ENCODE data around the gene LRFN5. TPM values are rescaled to one million over a fixed set of nuclear protein-coding genes. Genes with fewer than 3 reads are reported as not detected.

The LRFN5 gene
- total RNA-seq, 4 donors from 2014 or later = 0.32 to 1.1 (median 0.49) TPM

- Histone ChIP-seq H3K36me3 (no peaks in the 10 kb centered on the region), H3K4me1 (peaks cover 44% of the 10 kb centered on the region), H3K4me3 (peak overlapping the region; percentile 75), H3K27ac (peak overlapping the region; percentile 77), H3K27me3 (peaks cover 62% of the 10 kb centered on the region), H3K9me3 (no peaks in the 10 kb centered on the region)
- no peak for TF ChIP-seq POLR2AphosphoS5 (IDR thresholded peaks at IDR 0.05)
- WGBS = 3% methylated on average over 7 of the region's 7 CpGs
- DNase-seq (ENCODE audit: low spot score in 2 of 2) = no peak
Measured at GRCh38 chr14:41606282-41606531, 469 bp upstream of the LRFN5 start.

- Histone ChIP-seq H3K4me1 (peaks cover 44% of the 10 kb centered on the region), H3K27ac (no peak overlapping the region), H3K36me3 (no peaks in the 10 kb centered on the region), H3K27me3 (peaks cover 62% of the 10 kb centered on the region), H3K4me3 (peak overlapping the region; percentile 75), H3K9me3 (no peaks in the 10 kb centered on the region)
- under 1% methylated on average over 21 of the region's 21 CpGs for WGBS
- no peak for DNase-seq (ENCODE audit: low spot score in 2 of 2)
- TF ChIP-seq POLR2AphosphoS5 (IDR thresholded peaks at IDR 0.05) (no peak), EP300 (IDR thresholded peaks at IDR 0.05) (no peak), POLR2A (IDR thresholded peaks at IDR 0.05) (no peak), CTCF (IDR thresholded peaks at IDR 0.05) (no peak)
Measured at GRCh38 chr14:41607304-41607775, 664 bp downstream of the LRFN5 start.

GRCh38 chr14:41607966-41608663 lies 1.4 kb downstream of the LRFN5 start:
- Histone ChIP-seq H3K27me3 (peaks cover 62% of the 10 kb centered on the region), H3K9me3 (no peaks in the 10 kb centered on the region), H3K36me3 (no peaks in the 10 kb centered on the region), H3K4me3 (peak overlapping the region; percentile 75), H3K27ac (peak overlapping the region; percentile 14), H3K4me1 (peaks cover 44% of the 10 kb centered on the region)
- TF ChIP-seq CTCF (IDR thresholded peaks at IDR 0.05) (no peak), POLR2A (IDR thresholded peaks at IDR 0.05) (no peak), POLR2AphosphoS5 (IDR thresholded peaks at IDR 0.05) (no peak), EP300 (IDR thresholded peaks at IDR 0.05) (no peak)
- DNase-seq (ENCODE audit: low spot score in 2 of 2) = peak in 1 of 2 donors; percentile 79
- 1% methylated on average over 38 of the region's 55 CpGs for whole genome bisulfite sequencing

GRCh38 chr14:41608681-41609390 lies 2.2 kb downstream of the LRFN5 start:
- WGBS = 7% methylated on average over 15 of the region's 15 CpGs
- H3K27me3 ChIP-seq = peaks cover 62% of the 10 kb centered on the region
- H3K4me3 ChIP-seq = peak overlapping the region; percentile 75
- peaks cover 44% of the 10 kb centered on the region for H3K4me1 ChIP-seq
- TF ChIP-seq CTCF (IDR thresholded peaks at IDR 0.05) (no peak), EP300 (IDR thresholded peaks at IDR 0.05) (no peak), POLR2AphosphoS5 (IDR thresholded peaks at IDR 0.05) (no peak), POLR2A (IDR thresholded peaks at IDR 0.05) (no peak)
- H3K9me3 ChIP-seq = no peaks in the 10 kb centered on the region
- no peak for DNase-seq (ENCODE audit: low spot score in 2 of 2)
- H3K27ac ChIP-seq = no peak overlapping the region
- H3K36me3 ChIP-seq = no peaks in the 10 kb centered on the region

GRCh38 chr14:41609704-41610183 lies 3.1 kb downstream of the LRFN5 start:
- 6% methylated on average over 8 of the region's 24 CpGs for WGBS
- H3K27me3 ChIP-seq = peaks cover 59% of the 10 kb centered on the region
- H3K4me3 ChIP-seq = peak overlapping the region; percentile 75
- DNase-seq (ENCODE audit: low spot score in 2 of 2) = peak; percentile 69 to 78
- no peaks in the 10 kb centered on the region for H3K9me3 ChIP-seq
- no peak overlapping the region for H3K27ac ChIP-seq
- no peaks in the 10 kb centered on the region for H3K36me3 ChIP-seq
- no peak for TF ChIP-seq EP300 (IDR thresholded peaks at IDR 0.05)
- TF ChIP-seq POLR2AphosphoS5 (IDR thresholded peaks at IDR 0.05) = no peak
- TF ChIP-seq CTCF (IDR thresholded peaks at IDR 0.05) = no peak
- no peak for TF ChIP-seq POLR2A (IDR thresholded peaks at IDR 0.05)
- peaks cover 43% of the 10 kb centered on the region for H3K4me1 ChIP-seq

Data from suprapubic skin (tissue), 4 donors.